ENCODE data around the gene PARM1.

Gene PARM1

DNA sequence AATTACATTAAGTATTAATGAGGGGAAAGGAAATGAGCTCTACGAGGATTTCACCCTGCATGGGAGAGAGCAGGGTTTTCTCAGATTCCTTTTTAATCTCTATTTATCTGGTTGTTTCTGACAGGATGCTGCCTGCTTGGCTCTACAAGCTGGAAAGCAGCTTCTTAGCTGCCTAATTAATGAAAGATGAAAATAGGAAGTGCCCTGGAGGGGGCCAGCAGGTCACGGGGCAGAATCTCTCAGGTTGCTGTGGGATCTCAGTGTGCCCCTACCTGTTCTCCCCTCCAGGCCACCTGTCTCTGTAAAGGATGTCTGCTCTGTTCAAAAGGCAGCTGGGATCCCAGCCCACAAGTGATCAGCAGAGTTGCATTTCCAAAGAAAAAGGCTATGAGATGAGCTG is 113.7 kb downstream of the PARM1 start:
- Histone ChIP-seq H3K27ac (ENCODE audit: low read depth, low read length) (no peak overlapping the region), H3K4me3 (ENCODE audit: low read depth, low read length) (no peak overlapping the region), H3K9ac (ENCODE audit: low read length) (no peak overlapping the region), H3K9me3 (ENCODE audit: control insufficient read depth, insufficient read depth, low read depth, low read length) (no peaks in the 10 kb centered on the region), H3K36me3 (ENCODE audit: control insufficient read depth, insufficient read depth, low read length) (no peaks in the 10 kb centered on the region), H3K27me3 (ENCODE audit: control insufficient read depth, insufficient read depth, low read length) (no peaks in the 10 kb centered on the region), H3K4me1 (ENCODE audit: control insufficient read depth, insufficient read depth, low read length) (peaks cover 3% of the 10 kb centered on the region)

DNA sequence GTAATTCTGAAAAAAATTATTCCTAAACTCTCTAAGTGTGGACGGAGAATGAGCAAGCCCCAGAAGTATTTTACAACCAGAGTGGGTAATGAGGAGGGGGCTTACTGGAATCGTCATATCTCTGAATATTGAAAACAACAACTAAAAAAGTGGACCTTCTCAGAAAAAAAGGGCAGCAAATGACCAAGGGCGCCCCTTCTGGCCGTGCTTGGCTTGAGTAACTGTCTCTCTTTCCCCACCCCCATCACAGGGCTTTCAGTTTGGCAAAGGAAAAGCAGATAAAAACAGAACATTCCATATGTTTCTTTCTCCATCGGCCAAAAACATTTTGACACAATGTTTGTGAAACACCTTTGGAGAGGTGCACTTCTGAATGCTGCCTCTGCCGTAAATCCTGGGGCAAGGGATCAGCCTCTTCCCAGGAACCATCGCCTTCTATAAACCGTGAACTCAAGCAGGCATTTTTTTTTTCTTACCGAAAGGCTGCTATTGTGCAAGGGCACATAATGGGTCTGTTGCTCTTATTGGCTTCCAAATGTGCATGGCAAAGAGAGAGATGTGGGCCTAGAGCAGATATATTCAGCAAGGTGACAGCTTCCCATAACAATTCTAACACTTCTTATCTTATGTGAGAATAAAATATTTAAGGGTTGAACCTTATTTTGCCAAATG is 115.4 kb downstream of the PARM1 start:
- no peak overlapping the region for H3K4me3 ChIP-seq (ENCODE audit: low read depth, low read length)
- H3K4me1 ChIP-seq (ENCODE audit: control insufficient read depth, insufficient read depth, low read length): peaks cover 3% of the 10 kb centered on the region
- no peaks in the 10 kb centered on the region for H3K27me3 ChIP-seq (ENCODE audit: control insufficient read depth, insufficient read depth, low read length)
- no peak overlapping the region for H3K27ac ChIP-seq (ENCODE audit: low read depth, low read length)
- H3K9me3 ChIP-seq (ENCODE audit: control insufficient read depth, insufficient read depth, low read depth, low read length): no peaks in the 10 kb centered on the region
- H3K36me3 ChIP-seq (ENCODE audit: control insufficient read depth, insufficient read depth, low read length): no peaks in the 10 kb centered on the region
- no peak overlapping the region for H3K9ac ChIP-seq (ENCODE audit: low read length)

DNA sequence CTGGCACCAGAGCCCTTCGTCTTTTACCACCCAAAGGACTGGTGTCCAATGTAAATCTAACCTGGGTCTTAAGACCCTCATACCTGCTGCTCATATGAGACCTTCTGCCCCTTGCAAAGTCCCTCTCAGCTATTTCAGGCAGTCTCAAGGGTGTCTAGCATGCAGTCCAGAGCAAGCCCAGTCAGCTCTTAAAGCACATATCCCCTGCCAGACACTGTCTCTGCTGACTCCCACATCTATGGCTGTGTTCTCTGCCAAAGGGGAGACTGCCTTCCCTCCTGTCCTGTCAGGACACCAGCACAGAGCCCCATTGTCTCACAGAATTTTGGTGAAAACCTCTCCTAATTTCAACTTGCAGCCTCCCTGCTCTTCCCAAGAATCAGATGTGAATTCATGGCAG is 118.5 kb downstream of the PARM1 start:
- Histone ChIP-seq H3K9me3 (ENCODE audit: control insufficient read depth, insufficient read depth, low read depth, low read length) (no peaks in the 10 kb centered on the region), H3K4me1 (ENCODE audit: control insufficient read depth, insufficient read depth, low read length) (peaks cover 3% of the 10 kb centered on the region), H3K4me3 (ENCODE audit: low read depth, low read length) (no peak overlapping the region), H3K9ac (ENCODE audit: low read length) (no peak overlapping the region), H3K36me3 (ENCODE audit: control insufficient read depth, insufficient read depth, low read length) (no peaks in the 10 kb centered on the region), H3K27ac (ENCODE audit: low read depth, low read length) (no peak overlapping the region), H3K27me3 (ENCODE audit: control insufficient read depth, insufficient read depth, low read length) (no peaks in the 10 kb centered on the region)

DNA sequence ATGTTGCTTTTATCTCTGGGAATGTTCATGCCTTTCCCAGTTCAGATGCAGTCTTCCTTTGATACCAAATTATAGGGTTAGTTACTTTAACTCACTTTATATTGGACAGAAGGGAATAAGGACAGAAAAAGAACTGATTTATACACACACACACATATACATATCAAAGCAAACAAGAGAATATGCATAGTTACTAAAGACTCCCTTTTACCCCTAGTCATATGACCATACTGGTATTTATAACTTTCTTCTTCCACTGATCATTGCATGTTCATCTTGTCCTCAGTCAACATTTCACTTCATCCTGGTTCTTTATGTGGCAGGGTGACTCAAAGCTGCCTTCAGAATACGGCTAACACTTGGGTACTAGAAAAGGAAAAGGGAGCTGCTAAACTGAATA is 120.4 kb downstream of the PARM1 start:
- no peak overlapping the region for H3K4me3 ChIP-seq (ENCODE audit: low read depth, low read length)
- no peaks in the 10 kb centered on the region for H3K36me3 ChIP-seq (ENCODE audit: control insufficient read depth, insufficient read depth, low read length)
- H3K27ac ChIP-seq (ENCODE audit: low read depth, low read length): no peak overlapping the region
- no peaks in the 10 kb centered on the region for H3K27me3 ChIP-seq (ENCODE audit: control insufficient read depth, insufficient read depth, low read length)
- no peak overlapping the region for H3K9ac ChIP-seq (ENCODE audit: low read length)
- peaks cover 3% of the 10 kb centered on the region for H3K4me1 ChIP-seq (ENCODE audit: control insufficient read depth, insufficient read depth, low read length)
- H3K9me3 ChIP-seq (ENCODE audit: control insufficient read depth, insufficient read depth, low read depth, low read length): no peaks in the 10 kb centered on the region

DNA sequence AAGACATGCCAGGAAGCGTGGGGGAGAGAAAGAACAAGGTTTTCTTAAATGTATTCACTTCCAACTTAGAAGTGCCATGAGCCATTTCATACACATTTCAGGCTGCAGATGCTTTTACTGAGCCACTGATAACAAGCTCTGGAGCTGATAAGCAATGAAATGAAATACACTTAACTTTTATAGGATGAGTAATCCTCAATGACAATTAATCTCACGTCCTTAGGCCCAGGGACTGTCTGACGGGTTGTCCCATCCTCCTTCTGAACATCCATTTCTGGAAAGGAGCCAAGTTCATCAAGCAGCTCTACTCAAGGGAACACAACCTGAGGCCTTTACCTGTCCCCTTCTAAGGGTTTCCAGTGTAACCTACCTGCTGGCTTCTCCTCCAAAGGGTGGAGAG is 121.2 kb downstream of the PARM1 start:
- H3K9me3 ChIP-seq (ENCODE audit: control insufficient read depth, insufficient read depth, low read depth, low read length): no peaks in the 10 kb centered on the region
- H3K4me3 ChIP-seq (ENCODE audit: low read depth, low read length): no peak overlapping the region
- H3K27me3 ChIP-seq (ENCODE audit: control insufficient read depth, insufficient read depth, low read length): no peaks in the 10 kb centered on the region
- no peaks in the 10 kb centered on the region for H3K36me3 ChIP-seq (ENCODE audit: control insufficient read depth, insufficient read depth, low read length)
- H3K27ac ChIP-seq (ENCODE audit: low read depth, low read length): no peak overlapping the region
- H3K4me1 ChIP-seq (ENCODE audit: control insufficient read depth, insufficient read depth, low read length): no peaks in the 10 kb centered on the region
- H3K9ac ChIP-seq (ENCODE audit: low read length): no peak overlapping the region

DNA sequence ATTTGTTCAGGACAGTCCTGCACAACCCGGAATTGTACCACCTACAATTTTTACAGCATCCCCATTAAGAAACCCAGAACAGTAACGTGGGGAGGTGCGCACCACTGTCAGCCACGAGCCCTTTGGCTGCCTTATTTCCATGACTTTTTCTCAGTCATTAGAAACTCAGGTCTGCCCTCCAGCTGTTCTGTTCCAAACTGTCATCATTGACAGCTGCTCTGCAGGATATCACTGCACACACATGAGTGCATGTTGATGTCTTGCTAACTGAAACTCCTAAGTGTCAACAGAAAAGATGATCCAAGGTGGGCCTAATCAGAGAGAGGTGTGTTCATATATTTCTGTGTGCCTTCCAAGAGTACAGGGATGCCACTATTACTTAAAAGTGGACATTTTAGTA is 123.4 kb downstream of the PARM1 start:
- Histone ChIP-seq H3K9ac (ENCODE audit: low read length) (no peak overlapping the region), H3K4me3 (ENCODE audit: low read depth, low read length) (no peak overlapping the region), H3K36me3 (ENCODE audit: control insufficient read depth, insufficient read depth, low read length) (no peaks in the 10 kb centered on the region), H3K27ac (ENCODE audit: low read depth, low read length) (no peak overlapping the region), H3K9me3 (ENCODE audit: control insufficient read depth, insufficient read depth, low read depth, low read length) (no peaks in the 10 kb centered on the region), H3K4me1 (ENCODE audit: control insufficient read depth, insufficient read depth, low read length) (no peaks in the 10 kb centered on the region), H3K27me3 (ENCODE audit: control insufficient read depth, insufficient read depth, low read length) (no peaks in the 10 kb centered on the region)

DNA sequence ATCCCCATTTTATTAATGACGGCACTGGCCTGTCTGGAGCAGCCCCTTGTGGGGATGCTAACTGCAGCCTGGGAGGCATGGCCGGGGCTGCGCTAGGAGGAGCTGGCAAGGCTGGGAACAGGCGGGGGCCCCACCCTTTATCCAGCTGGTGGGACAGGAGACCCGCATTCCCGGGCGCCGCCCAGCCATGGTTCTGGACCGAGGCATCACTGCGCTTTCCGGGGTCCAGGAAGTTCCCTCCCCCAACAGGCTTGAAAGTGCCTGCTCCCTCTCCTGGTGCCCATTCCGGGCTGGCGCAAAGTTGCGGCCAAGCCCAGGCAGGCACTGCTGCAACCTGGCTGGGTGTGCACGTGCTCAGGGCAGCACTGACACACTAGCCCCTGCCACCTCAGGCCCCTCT is 124.5 kb downstream of the PARM1 start:
- Histone ChIP-seq H3K9ac (ENCODE audit: low read length) (no peak overlapping the region), H3K36me3 (ENCODE audit: control insufficient read depth, insufficient read depth, low read length) (no peaks in the 10 kb centered on the region), H3K27me3 (ENCODE audit: control insufficient read depth, insufficient read depth, low read length) (no peaks in the 10 kb centered on the region), H3K4me3 (ENCODE audit: low read depth, low read length) (no peak overlapping the region), H3K27ac (ENCODE audit: low read depth, low read length) (no peak overlapping the region), H3K4me1 (ENCODE audit: control insufficient read depth, insufficient read depth, low read length) (no peaks in the 10 kb centered on the region), H3K9me3 (ENCODE audit: control insufficient read depth, insufficient read depth, low read depth, low read length) (no peaks in the 10 kb centered on the region)

DNA sequence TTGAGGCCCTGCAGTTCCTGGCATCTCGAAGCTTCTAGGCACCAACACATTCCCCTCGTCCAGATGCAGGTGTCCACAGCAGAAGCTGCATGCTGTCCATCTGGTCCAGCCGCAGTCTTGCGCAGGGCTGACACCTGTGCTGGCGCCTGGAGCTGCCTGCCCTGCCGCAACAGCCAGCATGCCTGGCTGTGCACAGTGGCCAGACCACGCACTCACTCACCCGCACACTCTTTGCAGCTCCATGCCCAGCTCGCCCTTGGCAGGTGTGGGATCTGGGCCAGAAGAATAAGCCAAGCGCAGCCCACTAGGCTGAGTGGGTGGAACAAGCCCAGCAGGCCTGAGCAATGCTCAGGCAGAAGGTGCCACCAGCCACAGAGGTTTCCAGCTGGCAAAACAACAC is 125.6 kb downstream of the PARM1 start:
- no peak overlapping the region for H3K27ac ChIP-seq (ENCODE audit: low read depth, low read length)
- no peaks in the 10 kb centered on the region for H3K9me3 ChIP-seq (ENCODE audit: control insufficient read depth, insufficient read depth, low read depth, low read length)
- no peak overlapping the region for H3K4me3 ChIP-seq (ENCODE audit: low read depth, low read length)
- H3K36me3 ChIP-seq (ENCODE audit: control insufficient read depth, insufficient read depth, low read length): no peaks in the 10 kb centered on the region
- no peak overlapping the region for H3K9ac ChIP-seq (ENCODE audit: low read length)
- no peaks in the 10 kb centered on the region for H3K4me1 ChIP-seq (ENCODE audit: control insufficient read depth, insufficient read depth, low read length)
- H3K27me3 ChIP-seq (ENCODE audit: control insufficient read depth, insufficient read depth, low read length): no peaks in the 10 kb centered on the region

DNA sequence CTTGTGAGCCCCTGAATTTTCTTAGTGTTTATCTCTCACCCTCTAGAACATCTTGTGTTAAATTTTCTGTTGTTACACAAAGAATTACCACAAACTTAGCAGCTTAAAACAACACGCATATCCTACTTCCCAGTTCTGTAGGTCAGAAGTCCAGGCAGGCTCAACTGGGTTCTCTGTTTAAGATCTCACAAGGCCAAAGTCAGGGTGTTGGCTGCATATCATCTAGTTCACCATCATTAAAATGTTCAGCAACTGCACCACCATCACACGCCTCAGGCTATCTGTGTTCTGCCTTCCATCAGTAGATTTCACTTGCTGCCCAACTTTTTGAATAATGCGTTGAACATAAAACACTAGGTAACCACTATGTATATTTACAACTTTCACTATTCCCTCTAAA is 130.5 kb downstream of the PARM1 start:
- no peaks in the 10 kb centered on the region for H3K9me3 ChIP-seq (ENCODE audit: control insufficient read depth, insufficient read depth, low read depth, low read length)
- H3K27ac ChIP-seq (ENCODE audit: low read depth, low read length): no peak overlapping the region
- no peaks in the 10 kb centered on the region for H3K27me3 ChIP-seq (ENCODE audit: control insufficient read depth, insufficient read depth, low read length)
- H3K36me3 ChIP-seq (ENCODE audit: control insufficient read depth, insufficient read depth, low read length): no peaks in the 10 kb centered on the region
- H3K9ac ChIP-seq (ENCODE audit: low read length): no peak overlapping the region
- H3K4me3 ChIP-seq (ENCODE audit: low read depth, low read length): no peak overlapping the region
- H3K4me1 ChIP-seq (ENCODE audit: control insufficient read depth, insufficient read depth, low read length): no peaks in the 10 kb centered on the region

DNA sequence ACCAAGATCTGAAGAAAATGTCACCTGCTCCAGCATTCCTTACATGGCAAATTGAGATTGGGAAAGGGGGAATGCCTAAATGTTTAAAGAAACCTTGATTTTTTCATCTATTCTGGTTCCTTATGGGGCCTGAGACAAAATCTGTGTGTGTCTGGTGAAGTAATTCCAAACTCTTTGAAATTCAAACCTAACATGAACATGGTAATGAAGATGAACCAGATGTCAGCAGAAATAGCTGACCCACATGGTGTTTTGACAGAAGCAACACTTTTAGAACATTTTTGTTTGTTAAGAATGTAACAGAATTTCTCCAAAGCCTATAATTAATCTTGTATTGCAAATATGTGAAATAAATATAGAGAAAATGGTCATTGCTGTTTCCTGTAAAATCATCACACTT is 133.0 kb downstream of the PARM1 start:
- no peaks in the 10 kb centered on the region for H3K36me3 ChIP-seq (ENCODE audit: control insufficient read depth, insufficient read depth, low read length)
- no peak overlapping the region for H3K27ac ChIP-seq (ENCODE audit: low read depth, low read length)
- no peak overlapping the region for H3K4me3 ChIP-seq (ENCODE audit: low read depth, low read length)
- H3K9me3 ChIP-seq (ENCODE audit: control insufficient read depth, insufficient read depth, low read depth, low read length): no peaks in the 10 kb centered on the region
- H3K4me1 ChIP-seq (ENCODE audit: control insufficient read depth, insufficient read depth, low read length): no peaks in the 10 kb centered on the region
- no peaks in the 10 kb centered on the region for H3K27me3 ChIP-seq (ENCODE audit: control insufficient read depth, insufficient read depth, low read length)
- no peak overlapping the region for H3K9ac ChIP-seq (ENCODE audit: low read length)

DNA sequence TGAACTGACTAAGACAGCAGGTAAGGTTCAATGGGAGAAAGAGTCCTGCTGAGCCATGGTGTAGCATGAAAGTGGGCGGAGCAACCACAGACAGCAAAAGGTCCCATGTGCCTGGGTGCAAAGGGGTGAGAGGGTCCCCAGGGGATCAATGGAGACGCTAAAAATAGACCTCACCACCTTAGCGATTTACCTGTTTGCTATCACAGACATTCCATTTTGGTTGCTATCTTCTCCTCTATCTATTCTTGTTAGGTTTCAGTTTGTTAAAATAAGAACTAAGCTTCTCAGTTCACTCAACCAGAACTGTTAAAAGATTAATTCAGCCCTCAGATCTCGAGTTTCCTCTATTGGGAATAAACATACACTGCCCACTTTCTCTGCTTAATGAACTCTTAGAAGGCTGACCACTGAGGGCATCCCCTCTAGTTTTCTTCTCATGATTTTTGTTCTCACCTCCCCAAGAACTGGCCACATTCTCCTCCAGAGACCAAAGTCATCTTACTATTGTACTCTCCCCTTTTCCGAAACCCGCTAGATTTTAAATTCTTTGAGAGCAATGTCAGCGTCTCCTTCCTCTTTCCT is 136.7 kb downstream of the PARM1 start:
- no peaks in the 10 kb centered on the region for H3K27me3 ChIP-seq (ENCODE audit: control insufficient read depth, insufficient read depth, low read length)
- H3K27ac ChIP-seq (ENCODE audit: low read depth, low read length): no peak overlapping the region
- no peaks in the 10 kb centered on the region for H3K36me3 ChIP-seq (ENCODE audit: control insufficient read depth, insufficient read depth, low read length)
- H3K9ac ChIP-seq (ENCODE audit: low read length): no peak overlapping the region
- no peak overlapping the region for H3K4me3 ChIP-seq (ENCODE audit: low read depth, low read length)
- no peaks in the 10 kb centered on the region for H3K4me1 ChIP-seq (ENCODE audit: control insufficient read depth, insufficient read depth, low read length)
- no peaks in the 10 kb centered on the region for H3K9me3 ChIP-seq (ENCODE audit: control insufficient read depth, insufficient read depth, low read depth, low read length)
